ENCODE measurements around the gene KIR3DL3.
"Not testable (repeated sequence)": the region's sequence is repeated elsewhere in the genome, so short reads cannot be mapped to it uniquely, and the experiment has no call there.

Gene KIR3DL3

GRCh38 chr19:54729416-54730188 is 5.4 kb downstream of the KIR3DL3 start:
- DNase-seq (ENCODE audit: low read depth in 2 of 2, low spot score in 1 of 2) = no peak

- no peak for DNase-seq (ENCODE audit: low read depth in 2 of 2, low spot score in 1 of 2)
These were observed 6.9 kb downstream of the KIR3DL3 start for GRCh38 chr19:54731191-54731590.

- not testable (repeated sequence) for DNase-seq (ENCODE audit: low read depth in 2 of 2, low spot score in 1 of 2)
These were observed 14.1 kb downstream of the KIR3DL3 start, which contains the start of gene KIR2DL3 for GRCh38 chr19:54738306-54738705. Gene KIR2DL3, plus strand, starts transcription at chr19:54738513. Its CDS starts 33 bp downstream, at chr19:54738546.

- no peak for DNase-seq (ENCODE audit: low read depth in 2 of 2, low spot score in 1 of 2)
These were observed 14.5 kb downstream of the KIR3DL3 start for GRCh38 chr19:54738715-54739114.

DNA sequence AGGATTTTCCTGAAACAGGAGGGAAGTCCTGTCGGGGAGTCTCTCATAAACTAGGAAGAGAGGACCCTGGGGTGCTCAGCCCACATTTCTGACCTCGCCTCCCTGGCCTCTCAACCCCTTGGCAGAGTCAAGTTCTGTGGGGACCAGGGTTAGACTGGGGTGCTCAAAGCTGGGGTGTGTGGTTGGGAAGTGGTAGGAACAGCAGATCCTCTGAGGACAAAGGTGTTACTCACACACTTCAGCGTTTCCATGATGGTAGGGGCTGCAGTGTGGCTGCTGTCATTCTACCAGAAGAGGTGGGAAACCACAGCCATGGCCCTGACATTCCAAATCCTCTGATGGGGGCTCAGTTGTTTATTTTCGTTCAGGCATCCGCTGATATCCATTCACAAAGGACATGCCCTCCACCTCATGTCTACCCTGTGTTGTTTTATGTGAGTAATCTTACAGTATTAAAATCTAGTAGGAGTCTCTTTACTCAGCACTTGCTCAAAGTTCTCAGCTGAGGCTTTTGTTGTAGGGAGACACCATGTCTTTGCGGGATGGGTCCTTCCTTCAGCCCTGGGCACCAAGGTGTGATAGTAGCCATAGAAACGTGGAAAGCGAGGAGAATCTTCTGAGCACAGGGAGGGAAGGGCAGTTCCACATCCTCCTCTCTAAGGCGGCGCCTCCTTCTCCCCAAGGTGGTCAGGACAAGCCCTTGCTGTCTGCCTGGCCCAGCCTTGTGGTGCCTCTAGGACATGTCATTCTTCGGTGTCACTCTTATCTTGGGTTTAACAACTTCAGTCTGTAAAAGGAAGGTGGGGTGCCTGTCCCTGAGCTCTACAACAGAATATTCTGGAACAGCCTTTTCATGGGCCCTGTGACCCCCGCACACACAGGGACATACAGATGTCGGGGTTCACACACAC is 15.6 kb downstream of the KIR3DL3 start:
- DNase-seq (ENCODE audit: low read depth in 2 of 2, low spot score in 1 of 2) = no peak

- DNase-seq (ENCODE audit: low read depth in 2 of 2, low spot score in 1 of 2) = not testable (repeated sequence)
These were observed 17.7 kb downstream of the KIR3DL3 start for GRCh38 chr19:54741950-54742349.

GRCh38 chr19:54744080-54744479 is 19.8 kb downstream of the KIR3DL3 start:
- DNase-seq (ENCODE audit: low read depth in 2 of 2, low spot score in 1 of 2) = not testable (repeated sequence)

DNA sequence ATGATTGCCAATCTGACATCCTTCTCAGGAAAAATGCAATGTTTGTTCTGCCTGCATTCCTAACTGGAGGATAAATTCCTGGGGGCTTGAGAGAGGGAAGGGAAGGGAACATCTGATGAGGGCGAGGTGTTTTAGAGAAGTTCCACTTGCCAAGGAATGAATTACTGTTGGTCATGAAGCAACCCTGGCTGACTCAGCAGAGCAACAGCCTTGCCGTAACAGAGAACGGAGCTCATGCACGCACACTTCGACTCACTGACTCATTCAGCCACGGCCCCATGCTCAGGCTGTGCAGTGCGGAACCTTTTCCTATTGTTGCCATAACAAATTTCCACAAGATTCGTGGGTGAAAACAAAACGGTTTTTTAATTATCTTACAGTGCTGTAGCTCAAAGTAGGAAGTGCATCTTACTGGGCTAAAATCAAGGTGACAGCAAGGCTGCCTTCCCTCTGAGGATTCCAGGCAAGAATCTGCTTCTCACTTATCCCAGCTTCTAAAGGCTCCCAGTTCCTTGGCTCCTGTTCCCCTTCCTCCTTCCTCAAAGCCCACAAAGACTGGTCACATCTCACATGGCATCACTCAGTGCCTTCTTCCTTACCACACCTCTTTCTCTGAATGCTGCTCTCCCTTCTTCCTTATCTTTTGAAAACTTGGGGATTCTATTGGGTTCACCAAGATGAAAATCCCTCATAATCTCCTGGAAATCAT is 23.5 kb downstream of the KIR3DL3 start:
- DNase-seq (ENCODE audit: low read depth in 2 of 2, low spot score in 1 of 2) = not testable (repeated sequence)

DNA sequence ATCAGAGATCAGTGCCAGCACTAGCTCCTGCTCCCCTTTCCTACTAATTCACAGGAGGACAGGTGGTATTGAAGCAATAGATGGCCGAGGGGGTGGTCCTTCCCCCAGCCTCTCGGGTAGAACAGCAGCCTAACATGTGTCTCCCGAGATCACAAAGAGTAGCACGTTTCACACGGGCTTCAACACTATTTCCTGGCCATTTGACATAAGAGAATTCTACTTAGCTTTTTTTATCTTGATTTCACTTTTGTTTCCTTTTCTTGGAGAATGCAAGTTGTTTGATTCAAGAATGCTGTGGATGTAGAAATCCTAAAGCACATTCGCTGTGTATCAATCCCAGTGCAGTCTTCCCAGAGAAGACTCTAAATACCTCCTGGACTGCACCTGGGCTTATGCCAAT is 26.0 kb downstream of the KIR3DL3 start:
- not testable (repeated sequence) for DNase-seq (ENCODE audit: low read depth in 2 of 2, low spot score in 1 of 2)

DNA sequence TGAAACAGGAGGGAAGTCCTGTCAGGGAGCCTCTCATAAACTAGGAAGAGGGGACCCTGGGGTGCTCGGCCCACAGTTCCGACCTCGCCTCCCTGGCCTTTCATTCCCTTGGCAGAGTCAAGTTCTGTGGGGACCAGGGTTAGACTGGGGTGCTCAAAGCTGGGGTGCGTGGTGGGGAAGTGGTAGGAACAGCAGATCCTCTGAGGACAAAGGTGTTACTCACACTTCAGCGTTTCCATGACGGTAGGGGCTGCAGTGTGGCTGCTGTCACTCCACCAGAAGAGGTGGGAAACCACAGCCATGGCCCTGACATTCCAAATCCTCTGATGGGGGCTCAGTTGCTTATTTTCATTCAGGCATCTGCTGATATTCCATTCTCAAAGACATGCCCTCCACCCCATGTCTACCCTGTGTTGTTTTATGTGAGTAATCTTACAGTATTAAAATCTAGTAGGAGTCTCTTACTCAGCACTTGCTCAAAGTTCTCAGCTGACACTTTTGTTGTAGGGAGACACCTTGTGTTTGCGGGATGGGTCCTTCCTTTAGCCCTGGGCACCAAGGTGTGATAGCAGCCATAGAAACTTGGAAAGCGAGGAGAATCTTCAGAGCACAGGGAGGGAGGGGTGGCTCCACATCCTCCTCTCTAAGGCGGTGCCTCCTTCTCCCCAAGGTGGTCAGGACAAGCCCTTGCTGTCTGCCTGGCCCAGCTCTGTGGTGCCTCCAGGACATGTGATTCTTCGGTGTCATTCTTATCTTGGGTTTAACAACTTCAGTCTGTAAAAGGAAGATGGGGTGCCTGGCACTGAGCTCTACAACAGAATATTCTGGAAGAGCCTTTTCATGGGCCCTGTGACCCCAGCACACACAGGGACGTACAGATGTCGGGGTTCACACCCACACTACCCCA is 32.2 kb downstream of the KIR3DL3 start:
- DNase-seq (ENCODE audit: low read depth in 2 of 2, low spot score in 1 of 2) = peak in 1 of 2 donors; percentile 4

- DNase-seq (ENCODE audit: low read depth in 2 of 2, low spot score in 1 of 2) = not testable (repeated sequence)
These were observed 34.3 kb downstream of the KIR3DL3 start for GRCh38 chr19:54758577-54758976.

DNA sequence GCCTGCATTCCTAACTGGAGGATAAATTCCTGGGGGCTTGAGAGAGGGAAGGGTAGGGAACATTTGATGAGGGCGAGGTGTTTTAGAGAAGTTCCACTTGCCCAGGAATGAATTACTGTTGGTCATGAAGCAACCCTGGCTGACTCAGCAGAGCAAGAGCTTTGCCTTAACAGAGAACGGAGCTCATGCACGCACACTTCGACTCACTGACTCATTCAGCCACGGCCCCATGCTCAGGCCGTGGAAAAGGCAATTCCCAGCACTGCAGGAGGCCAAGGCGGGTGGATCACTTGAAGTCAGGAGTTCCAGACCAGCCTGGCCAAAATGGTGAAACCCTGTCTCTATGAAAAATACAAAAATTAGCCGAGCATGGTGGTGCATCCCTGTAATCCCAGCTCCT is 40.0 kb downstream of the KIR3DL3 start:
- DNase-seq (ENCODE audit: low read depth in 2 of 2, low spot score in 1 of 2) = not testable (repeated sequence)

- not testable (repeated sequence) for DNase-seq (ENCODE audit: low read depth in 2 of 2, low spot score in 1 of 2)
These were observed 42.2 kb downstream of the KIR3DL3 start for GRCh38 chr19:54766464-54766863.

GRCh38 chr19:54769646-54770045 is 45.4 kb downstream of the KIR3DL3 start, which contains the start of gene KIR2DL1:
Gene KIR2DL1, plus strand, starts transcription at chr19:54769793. Its CDS starts 58 bp downstream, at chr19:54769851.
- not testable (repeated sequence) for DNase-seq (ENCODE audit: low read depth in 2 of 2, low spot score in 1 of 2)

- not testable (repeated sequence) for DNase-seq (ENCODE audit: low read depth in 2 of 2, low spot score in 1 of 2)
These were observed 46.3 kb downstream of the KIR3DL3 start for GRCh38 chr19:54770511-54770910.

GRCh38 chr19:54771018-54771960 is 47.0 kb downstream of the KIR3DL3 start:
- peak in 1 of 2 donors; percentile 7 for DNase-seq (ENCODE audit: low read depth in 2 of 2, low spot score in 1 of 2)

DNA sequence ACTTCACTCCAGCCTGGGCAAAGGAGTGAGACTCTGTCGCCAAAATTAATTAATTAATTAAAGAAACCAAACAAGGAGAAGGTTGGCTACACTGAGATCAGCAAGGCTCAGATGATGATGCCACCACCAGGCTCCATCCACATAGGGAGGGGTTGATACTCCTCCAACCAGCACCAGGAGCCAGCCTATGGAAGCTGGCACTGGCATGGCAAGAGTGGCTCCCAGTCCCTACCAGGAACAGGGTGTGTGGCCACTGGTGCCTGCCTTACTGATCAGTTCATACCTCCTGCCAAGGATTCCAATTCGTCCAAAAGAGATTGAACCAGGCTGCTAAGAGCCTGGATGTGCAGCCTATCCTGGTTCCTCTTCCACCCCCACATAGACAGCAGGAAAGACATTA is 48.4 kb downstream of the KIR3DL3 start:
- not testable (repeated sequence) for DNase-seq (ENCODE audit: low read depth in 2 of 2, low spot score in 1 of 2)

GRCh38 chr19:54775095-54775815 is 51.0 kb downstream of the KIR3DL3 start:
- DNase-seq (ENCODE audit: low read depth in 2 of 2, low spot score in 1 of 2) = not testable (repeated sequence)
